H1 (cell line): ENCODE measurements around the gene TAGLN2. TPM values are rescaled to one million over a fixed set of nuclear protein-coding genes. Genes with fewer than 3 reads are reported as not detected.

Experiments
- CTCF ChIA-PET: fragments of 300-600 bp; sonication (Branson Sonifier 250); formaldehyde crosslinking; loops from one replicate; lab custom pipeline; 2021; ENCODE audit not compliant: partially characterized antibody; lab: Charles Lee
- POLR2A ChIA-PET: fragments of 300-600 bp; sonication (Branson Sonifier 250); formaldehyde crosslinking; loops from one replicate; lab custom pipeline; 2021; ENCODE audit warnings: inconsistent platforms; ENCODE audit not compliant: partially characterized antibody; lab: Charles Lee
- DNase-seq, 2 experiments: peaks; one replicate each; pipeline versions ENCODE4 v3.0.0 to v3.0.0-alpha.2; 2010 to 2022; ENCODE audit warnings: low spot score in 2 of 2, low read depth in 1 of 2, mixed read lengths in 1 of 2
- FAIRE-seq: peaks from 2 replicates; lab custom pipeline; 2011; peaks lifted over from hg19 to GRCh38; lab: Jason Lieb, UNC
- H2AFZ ChIP-seq: 2 replicates; pipeline ENCODE4 v1.8.1; 2012; ENCODE audit warnings: low read length, inconsistent platforms
- H2AK5ac ChIP-seq: 2 replicates; pipeline ENCODE4 v1.6.1; 2013; ENCODE audit warnings: low read depth, low read length
- H2BK120ac ChIP-seq: replicated peaks from 2 replicates; pipeline ENCODE3; 2013; ENCODE audit warnings: low read depth, low read length, inconsistent platforms
- H2BK12ac ChIP-seq: 2 replicates; pipeline ENCODE4 v1.6.1; 2013; ENCODE audit warnings: low read depth, low read length
- H2BK15ac ChIP-seq: 2 replicates; pipeline ENCODE4 v1.6.1; 2013; ENCODE audit warnings: low read length
- H2BK20ac ChIP-seq: 2 replicates; pipeline ENCODE4 v1.6.1; 2013; ENCODE audit warnings: low read length
- H2BK5ac ChIP-seq: 2 replicates; pipeline ENCODE4 v1.6.1; 2013; ENCODE audit warnings: low read depth, low read length
- H3K14ac ChIP-seq: 2 replicates; pipeline ENCODE4 v1.6.1; 2013; ENCODE audit warnings: inconsistent platforms; ENCODE audit not compliant: insufficient read length
- H3K18ac ChIP-seq: 2 replicates; pipeline ENCODE4 v1.6.1; 2013; ENCODE audit warnings: low read length; ENCODE audit errors: extremely low read depth
- H3K23ac ChIP-seq: 2 replicates; pipeline ENCODE4 v1.6.1; 2013; ENCODE audit warnings: inconsistent platforms; ENCODE audit not compliant: insufficient read length
- H3K23me2 ChIP-seq: 2 replicates; pipeline ENCODE4 v1.6.1; 2013; ENCODE audit warnings: low read depth, low read length
- H3K27ac ChIP-seq: 2 replicates; pipeline ENCODE4 v1.6.1; 2011; ENCODE audit warnings: low read depth, low read length, inconsistent platforms
- H3K27me3 ChIP-seq, 4 experiments: replicated peaks in 1 of 4; 1 replicate in 1 of 4; 2 replicates in 3 of 4; pipeline versions ENCODE4 v1.6.1 to v1.8.1; 2011 to 2013; ENCODE audit warnings: low read length in 3 of 4, mild to moderate bottlenecking in 3 of 4, inconsistent platforms in 2 of 4, mixed read lengths in 2 of 4, moderate library complexity in 1 of 4; ENCODE audit not compliant: control insufficient read depth in 3 of 4, insufficient read depth in 3 of 4; ENCODE audit errors: extremely low read depth in 1 of 4
- H3K36me3 ChIP-seq, 4 experiments: 2 replicates each; pipeline versions ENCODE4 v1.6.1 to v1.8.1; 2011 to 2013; ENCODE audit warnings: mild to moderate bottlenecking in 4 of 4, low read length in 3 of 4, moderate library complexity in 2 of 4, control low read depth in 1 of 4, inconsistent platforms in 1 of 4; ENCODE audit not compliant: insufficient read depth in 4 of 4, control insufficient read depth in 2 of 4
- H3K4ac ChIP-seq: replicated peaks from 2 replicates; pipeline ENCODE3; 2013; ENCODE audit warnings: low read length, low read depth, mixed read lengths, inconsistent platforms; ENCODE audit not compliant: insufficient read length
- H3K4me1 ChIP-seq, 4 experiments: replicated peaks in 1 of 4; 1 replicate in 1 of 4; 2 replicates in 3 of 4; pipeline versions ENCODE4 v1.6.1 to v1.8.1; 2011 to 2013; ENCODE audit warnings: low read length in 3 of 4, inconsistent platforms in 2 of 4, mixed read lengths in 1 of 4; ENCODE audit not compliant: insufficient read depth in 4 of 4, control insufficient read depth in 3 of 4
- H3K4me2 ChIP-seq, 2 experiments: 2 replicates each; pipeline versions ENCODE4 v1.6.1 to v1.8.1; 2011 to 2013; ENCODE audit warnings: low read depth in 2 of 2, low read length in 2 of 2, control low read depth in 1 of 2, inconsistent platforms in 1 of 2, mild to moderate bottlenecking in 1 of 2; ENCODE audit not compliant: insufficient read depth in 1 of 2
- H3K4me3 ChIP-seq, 4 experiments: fragments of 200-600, 300-600 bp in 1 of 4; sonication (generic), shearing (Covaris generic), sonication (Bioruptor Twin) in 1 of 4; 2 replicates each; pipeline versions ENCODE4 v1.5.1 to v1.8.1; 2011 to 2016; ENCODE audit warnings: low read length in 4 of 4, low read depth in 3 of 4, control low read depth in 2 of 4, inconsistent platforms in 2 of 4, mild to moderate bottlenecking in 2 of 4, mixed read lengths in 1 of 4, moderate library complexity in 1 of 4; ENCODE audit not compliant: insufficient read depth in 2 of 4; ENCODE audit errors: extremely low read depth in 1 of 4
- H3K56ac ChIP-seq: replicated peaks from 2 replicates; pipeline ENCODE3; 2013; ENCODE audit warnings: low read depth, mild to moderate bottlenecking, mixed read lengths, low read length, inconsistent platforms; ENCODE audit not compliant: insufficient read length
- H3K79me1 ChIP-seq: 2 replicates; pipeline ENCODE4 v1.6.1; 2013; ENCODE audit warnings: low read depth, low read length, control low read depth
- H3K79me2 ChIP-seq, 2 experiments: 2 replicates each; pipeline versions ENCODE4 v1.6.1 to v1.8.1; 2012 to 2013; ENCODE audit warnings: low read length in 2 of 2, mild to moderate bottlenecking in 2 of 2, inconsistent platforms in 1 of 2; ENCODE audit not compliant: insufficient read depth in 2 of 2, control insufficient read depth in 1 of 2
- H3K9ac ChIP-seq, 4 experiments: replicated peaks in 1 of 4; 1 replicate in 1 of 4; 2 replicates in 3 of 4; pipeline versions ENCODE4 v1.6.1 to v1.8.1; 2011 to 2013; ENCODE audit warnings: low read depth in 3 of 4, low read length in 3 of 4, control low read depth in 2 of 4, mild to moderate bottlenecking in 2 of 4, moderate library complexity in 2 of 4, inconsistent platforms in 1 of 4; ENCODE audit errors: extremely low read depth in 1 of 4
- H3K9me3 ChIP-seq, 2 experiments: 2 replicates each; pipeline versions ENCODE4 v1.6.1 to v1.8.1; 2012 to 2013; ENCODE audit warnings: mild to moderate bottlenecking in 2 of 2, moderate library complexity in 2 of 2, control low read depth in 1 of 2, inconsistent platforms in 1 of 2, low read depth in 1 of 2, low read length in 1 of 2, mixed read lengths in 1 of 2; ENCODE audit not compliant: insufficient read depth in 2 of 2
- H4K20me1 ChIP-seq, 2 experiments: replicated peaks in 1 of 2; 2 replicates each; pipeline versions ENCODE3 to v1.8.1; 2011 to 2013; ENCODE audit warnings: inconsistent platforms in 2 of 2, low read length in 2 of 2, mild to moderate bottlenecking in 1 of 2; ENCODE audit not compliant: insufficient read depth in 2 of 2, control insufficient read depth in 1 of 2
- H4K5ac ChIP-seq: 2 replicates; pipeline ENCODE4 v1.6.1; 2013; ENCODE audit warnings: low read length, low read depth, mixed read lengths, inconsistent platforms; ENCODE audit not compliant: insufficient read length
- H4K8ac ChIP-seq: 2 replicates; pipeline ENCODE4 v1.8.0; 2013; ENCODE audit warnings: mild to moderate bottlenecking, moderate library complexity, low read length, inconsistent platforms; ENCODE audit not compliant: insufficient read depth; ENCODE audit errors: extremely low read depth
- H4K91ac ChIP-seq: replicated peaks from 2 replicates; pipeline ENCODE3; 2013; ENCODE audit warnings: low read length, mixed read lengths, inconsistent platforms; ENCODE audit not compliant: insufficient read length
- WGBS, 2 experiments: shearing (Covaris generic) in 1 of 2; methylation state at CpG; one replicate each; pipeline versions ENCODE4 v1.1.6 to v1.1.7; 2013 to 2015; ENCODE audit warnings: low lambda C conversion rate in 2 of 2, mixed read lengths in 2 of 2, inconsistent platforms in 1 of 2, low coverage in 1 of 2, missing lambda C conversion rate in 1 of 2; ENCODE audit not compliant: insufficient replicate concordance in 2 of 2, insufficient coverage in 1 of 2, insufficient read length in 1 of 2; ENCODE audit errors: extremely low coverage in 1 of 2, missing lambda C conversion rate in 1 of 2; 5-methylcytosine and 5-hydroxymethylcytosine counted together
- polyA plus RNA-seq, 7 experiments: library from polyadenylated mRNA; depleted of rRNA in 3 of 7; stranded (reverse) in 5 of 7; unstranded in 2 of 7; fragments of >200 nt in 5 of 7; fragments of 200-250 nt in 2 of 7; gene quantifications; 1 replicate in 5 of 7; 2 replicates in 1 of 7; 4 replicates in 1 of 7; pipeline versions ENCODE4 v1.2.1 to v1.2.3, GENCODE V29; 2011 to 2013; ENCODE audit warnings: missing spikeins in 2 of 7, mixed read lengths in 2 of 7
- total RNA-seq: library from RNA; stranded (reverse); fragmentation: NEBNext Ultra II Directional; extraction: Animal tissue kit (Norgen Biotek cat#: 25700); gene quantifications from 2 replicates; pipeline ENCODE4 v1.2.1, GENCODE V29; 2021
- TF ChIP-seq, protein P1 (sequence below), 3 experiments: IDR thresholded peaks; 1 replicate in 2 of 3; 2 replicates in 1 of 3; pipeline versions ENCODE4 v1.5.1 to v1.6.1; 2011; ENCODE audit warnings: low read length in 3 of 3, mild to moderate bottlenecking in 3 of 3, inconsistent platforms in 2 of 3, low read depth in 1 of 3, moderate library complexity in 1 of 3; ENCODE audit not compliant: insufficient read depth in 1 of 3; ENCODE audit errors: control extremely low read depth in 1 of 3

The TAGLN2 gene
- total and polyA plus RNA-seq, 2 of the 8 experiments (the other 6 are each of a cell fraction or from before 2014, with no cell fraction given): 93.0 to 114 TPM

GRCh38 chr1:159931101-159931794, 5.9 kb upstream of the TAGLN2 start:
- ChIA-PET CTCF (interaction anchor here (0.7 to 35.5 kb wide), 9 partner anchors 9 to 735 kb away, joined by 3 to 696 read pairs (median 6); partner anchors contain the start of gene CFAP45), POLR2A (interaction anchor here (1.7 to 3.0 kb wide), 2 partner anchors 11 to 14 kb away, joined by 9 to 15 read pairs; partner anchors contain the start of gene IGSF9)
- Histone ChIP-seq H3K56ac (no peak overlapping the region), H3K23ac (no peak overlapping the region), H3K79me1 (no peaks in the 10 kb centered on the region), H2BK5ac (no peak overlapping the region; the same call in 1 of the 2 replicates), H3K14ac (no peak overlapping the region), H4K91ac (no peak overlapping the region), H2BK20ac (no peak overlapping the region), H3K9me3 (no peaks in the 10 kb centered on the region), H2AFZ (no peak overlapping the region), H3K36me3 (peaks cover 3 to 38% (median 18%) of the 10 kb centered on the region in 4 experiments; a peak in 6 of 8 replicates), H3K18ac (no peak overlapping the region), H3K23me2 (no peaks in the 10 kb centered on the region; the same call in 1 of the 2 replicates), H3K4me2 (no peak overlapping the region), H2BK12ac (no peak overlapping the region), H2BK120ac (no peak overlapping the region), H4K5ac (no peak overlapping the region), H4K20me1 (peaks cover 0 to 3% of the 10 kb centered on the region in 2 experiments), H3K4me3 (no peak overlapping the region), H3K79me2 (no peaks in the 10 kb centered on the region), H3K4me1 (no peaks in the 10 kb centered on the region; a peak in 2 of 7 replicates), H2BK15ac (no peak overlapping the region), H3K27me3 (no peaks in the 10 kb centered on the region), H3K4ac (no peak overlapping the region), H3K9ac (no peak overlapping the region), H2AK5ac (no peak overlapping the region), H3K27ac (no peak overlapping the region), H4K8ac (no peak overlapping the region)
- FAIRE-seq (no peak), DNase-seq (no peak)
- 84% methylated on average over 12 of the region's 13 CpGs; no CpG with 5 or more reads in 1 of the 2 experiments for WGBS, 2 experiments
- TF ChIP-seq, protein P1, sequence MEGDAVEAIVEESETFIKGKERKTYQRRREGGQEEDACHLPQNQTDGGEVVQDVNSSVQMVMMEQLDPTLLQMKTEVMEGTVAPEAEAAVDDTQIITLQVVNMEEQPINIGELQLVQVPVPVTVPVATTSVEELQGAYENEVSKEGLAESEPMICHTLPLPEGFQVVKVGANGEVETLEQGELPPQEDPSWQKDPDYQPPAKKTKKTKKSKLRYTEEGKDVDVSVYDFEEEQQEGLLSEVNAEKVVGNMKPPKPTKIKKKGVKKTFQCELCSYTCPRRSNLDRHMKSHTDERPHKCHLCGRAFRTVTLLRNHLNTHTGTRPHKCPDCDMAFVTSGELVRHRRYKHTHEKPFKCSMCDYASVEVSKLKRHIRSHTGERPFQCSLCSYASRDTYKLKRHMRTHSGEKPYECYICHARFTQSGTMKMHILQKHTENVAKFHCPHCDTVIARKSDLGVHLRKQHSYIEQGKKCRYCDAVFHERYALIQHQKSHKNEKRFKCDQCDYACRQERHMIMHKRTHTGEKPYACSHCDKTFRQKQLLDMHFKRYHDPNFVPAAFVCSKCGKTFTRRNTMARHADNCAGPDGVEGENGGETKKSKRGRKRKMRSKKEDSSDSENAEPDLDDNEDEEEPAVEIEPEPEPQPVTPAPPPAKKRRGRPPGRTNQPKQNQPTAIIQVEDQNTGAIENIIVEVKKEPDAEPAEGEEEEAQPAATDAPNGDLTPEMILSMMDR (IDR thresholded peaks at IDR 0.05; ENCODE audit: control extremely low read depth in 1 of 3, insufficient read depth in 1 of 3, low read depth in 1 of 3, low read length in 3 of 3): no peak
